RWPE1 (cell line): ENCODE data around the gene TBK1.

ENCODE experiments used
- CTCF ChIA-PET: fragments of 350-600 bp; sonication (Branson Sonifier 250); formaldehyde crosslinking; extraction: SDS; loops from one replicate; lab custom pipeline; 2021; lab: Yijun Ruan, JAX
- POLR2A ChIA-PET: fragments of 400-600 bp; formaldehyde crosslinking; extraction: SDS; loops from one replicate; lab custom pipeline; 2020; ENCODE audit warnings: antibody characterized with exemption; ENCODE audit not compliant: low non-redundant PET; lab: Yijun Ruan, JAX
- DNase-seq: peaks from one replicate; pipeline ENCODE4 v3.0.0; 2012; ENCODE audit warnings: low spot score
- H3K27ac ChIP-seq: fragments of 450-650 bp; 2 replicates; pipeline ENCODE4 v1.5.1; 2017
- TF ChIP-seq, protein P1 (sequence below): fragments of 450-650 bp; conservative IDR thresholded peaks from 2 replicates; pipeline ENCODE4 v1.5.1; 2017; ENCODE audit warnings: low read depth, mild to moderate bottlenecking

TBK1 gene

DNA sequence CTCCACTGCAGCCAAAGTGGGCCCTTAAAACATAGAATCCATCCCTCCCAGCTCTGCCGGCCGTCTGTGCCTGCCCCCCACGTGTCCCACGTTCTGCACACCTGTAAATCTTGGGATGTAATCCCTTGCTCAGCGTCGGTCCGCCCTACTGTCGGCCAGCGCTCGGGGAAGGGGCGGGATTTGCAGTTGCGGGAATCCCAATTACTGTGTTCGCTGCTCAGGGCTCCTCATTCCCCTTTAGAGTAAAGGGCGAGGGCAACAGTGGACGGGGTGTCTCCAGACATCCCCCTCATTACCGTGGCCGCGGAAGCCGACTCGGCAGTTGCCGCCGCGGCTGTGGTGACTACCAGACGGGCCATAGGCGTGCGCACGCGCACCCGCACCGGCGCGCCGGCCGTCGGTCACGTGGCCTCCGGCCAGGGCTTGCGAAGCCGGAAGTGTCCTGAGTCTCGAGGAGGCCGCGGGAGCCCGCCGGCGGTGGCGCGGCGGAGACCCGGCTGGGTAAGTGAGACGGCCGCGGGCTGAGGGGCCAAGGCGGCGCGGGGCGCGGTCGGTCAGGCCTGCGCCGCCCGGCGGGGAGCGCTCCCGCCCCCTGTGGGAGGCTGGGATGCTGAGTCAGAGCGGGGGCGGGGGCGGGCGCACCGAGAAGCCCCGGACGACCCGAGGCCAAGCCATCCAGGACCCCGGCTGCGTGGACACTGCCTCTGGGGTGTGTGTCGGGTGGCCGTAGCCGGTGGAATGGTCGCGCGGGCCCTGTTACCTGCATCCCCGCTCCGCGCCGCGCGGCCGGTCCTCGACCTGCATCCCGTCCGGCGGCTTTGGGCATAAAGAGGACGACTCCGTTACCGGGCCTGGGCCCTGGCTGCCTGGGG, at the start of gene TBK1:
TBK1 (plus strand) TSS at position 434 of the 872 bp plus-strand sequence. CDS start 3,751 bp downstream, outside the sequence.
- ChIA-PET POLR2A (no interaction called here), CTCF (no interaction called here)
- H3K27ac ChIP-seq = peak within 1 kb of the TSS; percentile 97
- DNase-seq = peak; percentile 79
- TF ChIP-seq, protein P1, sequence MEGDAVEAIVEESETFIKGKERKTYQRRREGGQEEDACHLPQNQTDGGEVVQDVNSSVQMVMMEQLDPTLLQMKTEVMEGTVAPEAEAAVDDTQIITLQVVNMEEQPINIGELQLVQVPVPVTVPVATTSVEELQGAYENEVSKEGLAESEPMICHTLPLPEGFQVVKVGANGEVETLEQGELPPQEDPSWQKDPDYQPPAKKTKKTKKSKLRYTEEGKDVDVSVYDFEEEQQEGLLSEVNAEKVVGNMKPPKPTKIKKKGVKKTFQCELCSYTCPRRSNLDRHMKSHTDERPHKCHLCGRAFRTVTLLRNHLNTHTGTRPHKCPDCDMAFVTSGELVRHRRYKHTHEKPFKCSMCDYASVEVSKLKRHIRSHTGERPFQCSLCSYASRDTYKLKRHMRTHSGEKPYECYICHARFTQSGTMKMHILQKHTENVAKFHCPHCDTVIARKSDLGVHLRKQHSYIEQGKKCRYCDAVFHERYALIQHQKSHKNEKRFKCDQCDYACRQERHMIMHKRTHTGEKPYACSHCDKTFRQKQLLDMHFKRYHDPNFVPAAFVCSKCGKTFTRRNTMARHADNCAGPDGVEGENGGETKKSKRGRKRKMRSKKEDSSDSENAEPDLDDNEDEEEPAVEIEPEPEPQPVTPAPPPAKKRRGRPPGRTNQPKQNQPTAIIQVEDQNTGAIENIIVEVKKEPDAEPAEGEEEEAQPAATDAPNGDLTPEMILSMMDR = no peak

DNA sequence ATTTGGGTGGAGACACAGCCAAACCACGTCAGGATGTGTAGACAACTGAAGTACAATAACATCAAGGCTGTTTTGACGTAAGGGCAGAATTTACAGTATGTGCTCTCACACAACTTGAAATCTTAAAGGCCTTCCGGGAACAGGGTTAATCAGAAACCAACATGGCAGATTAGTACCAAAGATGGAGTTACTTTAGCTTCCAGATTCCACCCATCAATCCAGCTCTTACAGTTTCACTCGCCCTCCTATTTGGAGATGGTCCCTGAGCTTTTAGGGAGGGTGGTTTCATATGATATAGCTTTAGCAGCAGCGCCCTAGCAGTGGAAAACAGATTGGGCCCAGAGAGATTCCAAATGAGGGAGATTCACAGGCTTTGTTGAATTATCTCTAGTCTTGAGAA, 49.7 kb upstream of the TBK1 start:
- DNase-seq = no peak
- TF ChIP-seq, protein P1 = no peak
- ChIA-PET POLR2A (no interaction called here), CTCF (no interaction called here)
- no peak overlapping the region for H3K27ac ChIP-seq

DNA sequence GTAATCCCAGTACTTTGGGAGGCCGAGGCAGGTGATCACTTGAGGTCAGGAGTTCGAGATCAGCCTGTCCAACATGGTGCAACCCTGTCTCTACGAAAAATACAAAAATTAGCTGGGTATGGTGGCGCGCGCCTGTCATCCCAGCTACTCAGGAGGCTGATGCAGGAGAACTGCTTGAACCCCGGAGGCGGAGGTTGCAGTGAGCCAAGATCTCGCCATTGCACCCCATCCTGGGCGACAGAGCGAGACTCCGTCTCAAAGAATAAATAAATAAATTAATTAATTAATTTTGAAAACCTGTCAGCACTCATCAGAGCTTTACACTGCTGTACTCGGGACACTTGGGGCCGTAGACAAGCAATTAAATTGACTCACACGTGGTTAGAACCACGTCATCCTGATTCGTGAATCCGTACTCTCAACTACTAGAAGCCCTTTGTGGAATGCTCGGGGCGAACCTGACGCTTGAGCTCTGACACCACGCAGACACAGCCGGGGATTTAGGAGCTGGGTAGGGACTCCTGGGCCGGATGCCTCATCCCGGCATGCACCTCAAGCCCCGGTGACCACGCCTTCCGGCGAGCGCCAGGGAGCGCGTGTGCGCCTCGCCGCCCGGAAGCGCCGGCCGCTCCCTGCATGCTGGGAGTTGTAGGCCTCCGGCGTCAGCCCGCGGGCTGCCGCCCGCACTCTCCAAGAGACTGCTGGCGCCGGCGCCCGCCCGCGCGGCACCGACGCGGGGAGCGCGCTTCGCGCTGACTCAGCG, 48.0 kb upstream of the TBK1 start, which contains the start of gene XPOT:
XPOT (plus strand) TSS at position 686 of the 763 bp plus-strand sequence. CDS start 5,644 bp downstream, outside the sequence.
- DNase-seq = peak; percentile 96
- TF ChIP-seq, protein P1 = no peak
- ChIA-PET POLR2A (interaction anchor here (0.6 to 1.1 kb wide), 2 partner anchors 19 to 1228 kb away, joined by 3 to 4 read pairs; no protein-coding TSS in a partner anchor), CTCF (interaction anchor here (0.5 to 0.7 kb wide), 3 partner anchors 25 to 565 kb away, joined by 3 to 7 read pairs (median 4); no protein-coding TSS in a partner anchor)
- peak within 1 kb of the TSS; percentile 99 for H3K27ac ChIP-seq

DNA sequence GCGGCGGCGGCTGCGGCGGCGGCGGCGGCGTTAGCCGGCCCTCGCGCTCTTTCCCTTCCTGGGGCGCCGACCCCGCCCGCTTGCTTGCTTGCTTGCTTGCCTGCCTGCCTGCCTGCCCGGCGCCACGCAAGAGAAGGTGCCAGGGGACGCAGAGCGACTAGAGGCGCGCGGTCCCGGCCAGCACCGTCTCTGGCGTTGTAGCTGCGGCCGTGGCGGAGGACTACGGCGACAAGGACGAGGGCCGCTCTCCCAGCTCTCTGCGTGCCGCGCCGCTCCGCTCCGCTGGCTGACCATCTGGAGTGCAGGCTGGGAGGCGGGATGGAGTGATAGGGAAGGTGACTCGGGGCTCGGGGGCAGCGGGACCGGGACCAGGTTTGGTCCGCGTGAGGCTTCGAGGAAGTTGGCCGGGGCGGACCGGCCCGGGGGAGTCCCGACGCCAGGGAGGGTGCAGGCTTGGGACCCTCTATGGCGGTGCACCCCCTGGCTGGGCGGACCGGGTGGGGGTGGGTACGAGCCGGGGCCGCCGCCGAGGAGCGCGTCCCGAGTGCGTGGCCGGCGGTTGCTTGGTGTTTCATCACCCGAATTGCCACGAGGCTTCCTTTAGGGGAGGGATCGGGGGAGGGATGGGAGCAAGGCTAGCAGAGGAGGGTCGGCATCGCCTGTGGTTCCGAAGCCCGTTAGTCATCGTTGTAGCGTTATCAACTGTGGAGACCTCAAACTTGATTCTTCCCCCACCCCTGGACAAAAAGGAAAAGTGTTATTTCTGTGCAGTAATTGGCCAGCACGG, 47.3 kb upstream of the TBK1 start:
- H3K27ac ChIP-seq = peak overlapping the region; percentile 99
- ChIA-PET POLR2A (interaction anchor here (0.6 to 1.1 kb wide), 2 partner anchors 19 to 1227 kb away, joined by 3 to 4 read pairs; no protein-coding TSS in a partner anchor), CTCF (interaction anchor here (0.5 to 0.7 kb wide), 3 partner anchors 26 to 566 kb away, joined by 3 to 7 read pairs (median 4); no protein-coding TSS in a partner anchor)
- TF ChIP-seq, protein P1 = no peak
- DNase-seq = peak; percentile 75

DNA sequence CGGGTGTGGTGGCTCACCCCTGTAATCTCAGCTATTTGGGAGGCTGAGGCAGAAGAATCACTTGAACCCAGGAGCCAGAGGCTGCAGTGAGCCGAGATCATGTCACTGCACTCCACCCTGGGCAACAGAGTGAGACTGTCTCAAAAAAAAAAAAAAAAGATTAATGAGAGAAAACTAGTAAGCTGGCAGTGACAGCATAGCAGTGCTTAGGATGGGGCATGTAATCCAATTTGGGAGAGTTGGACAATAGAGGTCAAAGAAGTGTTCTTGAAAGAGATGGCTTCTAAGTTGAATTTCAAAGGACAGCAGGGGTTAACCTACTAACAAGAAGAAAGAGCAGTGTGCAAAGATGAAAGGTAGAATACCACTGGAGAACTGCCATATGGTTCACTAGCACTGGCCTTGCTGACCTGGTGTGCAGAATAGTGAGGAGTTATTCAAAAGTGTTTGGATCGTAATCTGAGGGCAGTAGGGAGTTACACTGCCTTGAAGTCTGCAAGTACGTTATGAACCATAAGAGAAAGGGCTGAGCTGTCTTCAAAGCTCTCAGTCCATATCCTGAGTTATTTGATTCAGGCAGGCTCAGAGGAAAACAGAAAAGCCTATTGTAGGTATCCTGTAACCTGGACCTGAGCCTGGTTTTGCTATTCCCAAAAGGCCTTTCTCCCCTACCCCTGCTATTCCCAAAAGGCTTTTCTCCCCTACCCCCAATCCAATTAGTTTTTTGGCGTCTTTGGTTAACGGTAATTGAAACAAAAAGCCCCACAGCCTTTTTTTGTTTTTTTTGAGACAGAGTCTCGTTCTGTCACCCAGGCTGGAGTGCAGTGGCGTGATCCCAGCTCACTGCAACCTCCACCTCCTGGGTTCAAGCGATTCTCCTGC, 44.3 kb upstream of the TBK1 start:
- H3K27ac ChIP-seq = peak overlapping the region; percentile 28
- TF ChIP-seq, protein P1 = no peak
- DNase-seq = no peak
- ChIA-PET POLR2A (interaction anchor here (0.5 kb wide), 1 partner anchor 151 kb away, joined by 3 read pairs; no protein-coding TSS in a partner anchor), CTCF (interaction anchor here (0.6 kb wide), 1 partner anchor 30 kb away, joined by 4 read pairs; no protein-coding TSS in a partner anchor)
